Endodermal cell (in vitro differentiated cells): Measurements from ENCODE around the gene KRT76. TPM values are rescaled to one million over a fixed set of nuclear protein-coding genes. Genes with fewer than 3 reads are reported as not detected.

ENCODE experiments used
- DNase-seq: peaks from one replicate; pipeline ENCODE4 v3.0.0-alpha.2; 2017
- H3K27ac ChIP-seq: 2 replicates; pipeline ENCODE4 v1.5.1; 2013; ENCODE audit warnings: mild to moderate bottlenecking, low read depth, low read length, moderate library complexity
- H3K27me3 ChIP-seq: 2 replicates; pipeline ENCODE4 v1.6.1; 2013; ENCODE audit warnings: mild to moderate bottlenecking, low read length, moderate library complexity; ENCODE audit not compliant: insufficient read depth, control insufficient read depth, poor library complexity, severe bottlenecking
- H3K36me3 ChIP-seq: 2 replicates; pipeline ENCODE4 v1.7.0; 2013; ENCODE audit warnings: mild to moderate bottlenecking, low read length, moderate library complexity; ENCODE audit not compliant: control insufficient read depth, insufficient read depth
- H3K4me1 ChIP-seq: one replicate; pipeline ENCODE4 v1.7.0; 2013; ENCODE audit warnings: low read length; ENCODE audit not compliant: control insufficient read depth, insufficient read depth
- H3K4me3 ChIP-seq: 2 replicates; pipeline ENCODE4 v1.5.1; 2013; ENCODE audit warnings: mild to moderate bottlenecking, low read length, moderate library complexity
- H3K9ac ChIP-seq: 2 replicates; pipeline ENCODE4 v1.6.1; 2013; ENCODE audit warnings: mild to moderate bottlenecking, low read length, moderate library complexity; ENCODE audit not compliant: poor library complexity, severe bottlenecking; ENCODE audit errors: extremely low read depth
- H3K9me3 ChIP-seq: 2 replicates; pipeline ENCODE4 v1.6.1; 2013; ENCODE audit warnings: mild to moderate bottlenecking, low read length, moderate library complexity; ENCODE audit not compliant: control insufficient read depth
- H3K27ac Mint-ChIP-seq: 2 replicates; pipeline ENCODE4 v1.8.0; 2020; ENCODE audit warnings: mixed read lengths
- H3K27me3 Mint-ChIP-seq: 2 replicates; pipeline ENCODE4 v1.8.0; 2021; ENCODE audit warnings: mild to moderate bottlenecking, mixed read lengths; ENCODE audit not compliant: insufficient read depth
- H3K36me3 Mint-ChIP-seq: 2 replicates; pipeline ENCODE4 v1.8.0; 2020; ENCODE audit warnings: low read depth, mixed read lengths
- H3K4me1 Mint-ChIP-seq: 2 replicates; pipeline ENCODE4 v1.8.0; 2020; ENCODE audit warnings: mixed read lengths
- H3K4me3 Mint-ChIP-seq: 2 replicates; pipeline ENCODE4 v1.8.0; 2020; ENCODE audit warnings: mild to moderate bottlenecking, moderate library complexity, mixed read lengths
- H3K9me3 Mint-ChIP-seq: 2 replicates; pipeline ENCODE4 v1.8.0; 2020; ENCODE audit warnings: mild to moderate bottlenecking, mixed read lengths
- CTCF ChIP-seq: fragments of 200-600 bp; sonication (generic); conservative IDR thresholded peaks from 2 replicates; pipeline ENCODE4 v1.5.0; 2021; ENCODE audit warnings: antibody characterized with exemption, mild to moderate bottlenecking
- WGBS, 2 experiments: methylation state at CpG; one replicate each; pipeline versions ENCODE4 v1.1.5 to v1.1.7; 2013; ENCODE audit warnings: missing lambda C conversion rate in 2 of 2, mixed read lengths in 1 of 2; ENCODE audit not compliant: insufficient coverage in 1 of 2, insufficient read length in 1 of 2; 5-methylcytosine and 5-hydroxymethylcytosine counted together
- total RNA-seq, 2 donors: library from RNA; stranded (reverse); fragmentation: NEBNext Ultra II Directional in 1 of 2; extraction: Animal tissue kit (Norgen Biotek cat#: 25700) in 1 of 2; gene quantifications; 2 replicates in 1 of 2; 3 replicates in 1 of 2; pipeline ENCODE4 v1.2.1, GENCODE V29; 2021

Gene KRT76
- total RNA-seq, 2 donors from 2014 or later: not detected

GRCh38 chr12:52772188-52772587, 5.0 kb downstream of the KRT76 start:
- peaks cover 17% of the 10 kb centered on the region for H3K27me3 Mint-ChIP-seq
- no peak for TF ChIP-seq CTCF
- H3K27ac Mint-ChIP-seq: no peak overlapping the region

GRCh38 chr12:52771505-52771904, 5.6 kb downstream of the KRT76 start:
- peaks cover 38% of the 10 kb centered on the region for H3K27me3 ChIP-seq
- no peaks in the 10 kb centered on the region for H3K4me1 ChIP-seq
- no peak overlapping the region for H3K27ac ChIP-seq
- WGBS, 2 experiments: 72 to 79% methylated on average over 4 of the region's 4 CpGs
- Mint-ChIP-seq H3K36me3 (no peaks in the 10 kb centered on the region), H3K4me3 (no peak overlapping the region), H3K27me3 (peaks cover 18% of the 10 kb centered on the region), H3K9me3 (no peaks in the 10 kb centered on the region), H3K4me1 (no peaks in the 10 kb centered on the region), H3K27ac (no peak overlapping the region)
- no peaks in the 10 kb centered on the region for H3K36me3 ChIP-seq
- TF ChIP-seq CTCF: no peak
- H3K9me3 ChIP-seq: no peaks in the 10 kb centered on the region
- no peak for DNase-seq
- H3K4me3 ChIP-seq: no peak overlapping the region
- H3K9ac ChIP-seq: no peak overlapping the region

More at GRCh38 chr12:52772188-52772587, 5.0 kb downstream of the KRT76 start:
- Mint-ChIP-seq H3K36me3 (no peaks in the 10 kb centered on the region), H3K9me3 (no peaks in the 10 kb centered on the region), H3K4me3 (no peak overlapping the region), H3K4me1 (no peaks in the 10 kb centered on the region)
- H3K9ac ChIP-seq: no peak overlapping the region
- no peaks in the 10 kb centered on the region for H3K36me3 ChIP-seq
- H3K27me3 ChIP-seq: peaks cover 31% of the 10 kb centered on the region
- DNase-seq: no peak
- WGBS, 2 experiments: 88 to 100% methylated on average over 2 to 4 of the region's 4 CpGs
- no peak overlapping the region for H3K4me3 ChIP-seq
- no peaks in the 10 kb centered on the region for H3K4me1 ChIP-seq
- no peaks in the 10 kb centered on the region for H3K9me3 ChIP-seq
- no peak overlapping the region for H3K27ac ChIP-seq

DNA sequence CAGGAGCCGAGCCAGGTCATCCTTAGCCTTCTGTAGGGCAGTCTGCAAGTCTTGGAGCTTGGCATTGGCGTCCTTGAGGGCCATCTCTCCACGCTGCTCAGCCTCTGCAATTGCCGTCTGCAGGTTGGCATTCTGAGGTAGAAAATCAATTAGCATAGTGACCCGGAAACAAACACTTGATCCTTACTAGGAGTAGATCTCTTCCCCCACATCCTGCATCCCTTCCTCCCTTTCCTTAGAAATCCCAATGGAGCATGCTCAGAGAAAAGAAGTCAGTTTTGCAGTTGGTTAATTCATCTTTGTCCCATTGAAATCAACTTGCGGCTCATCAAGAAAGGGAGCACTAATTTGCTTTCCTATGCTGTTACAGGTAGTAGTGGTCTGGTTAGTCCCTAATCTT, 6.1 kb downstream of the KRT76 start:
- Mint-ChIP-seq H3K36me3 (no peaks in the 10 kb centered on the region), H3K4me1 (no peaks in the 10 kb centered on the region), H3K27me3 (peaks cover 18% of the 10 kb centered on the region), H3K9me3 (no peaks in the 10 kb centered on the region), H3K27ac (no peak overlapping the region), H3K4me3 (no peak overlapping the region)
- H3K9ac ChIP-seq: no peak overlapping the region
- DNase-seq: no peak
- H3K4me3 ChIP-seq: no peak overlapping the region
- peaks cover 42% of the 10 kb centered on the region for H3K27me3 ChIP-seq
- no peak for TF ChIP-seq CTCF
- H3K36me3 ChIP-seq: no peaks in the 10 kb centered on the region
- H3K9me3 ChIP-seq: no peaks in the 10 kb centered on the region
- H3K4me1 ChIP-seq: no peaks in the 10 kb centered on the region
- 84% methylated on average over 5 to 6 of the region's 6 CpGs for WGBS, 2 experiments
- H3K27ac ChIP-seq: no peak overlapping the region
